Kidney glomerular epithelial cell (primary cell): ENCODE measurements around the gene CCDC13.

ENCODE experiments used
- DNase-seq: peaks from one replicate; lab custom pipeline; 2025; lab: John Stamatoyannopoulos, UW

The CCDC13 gene

DNA sequence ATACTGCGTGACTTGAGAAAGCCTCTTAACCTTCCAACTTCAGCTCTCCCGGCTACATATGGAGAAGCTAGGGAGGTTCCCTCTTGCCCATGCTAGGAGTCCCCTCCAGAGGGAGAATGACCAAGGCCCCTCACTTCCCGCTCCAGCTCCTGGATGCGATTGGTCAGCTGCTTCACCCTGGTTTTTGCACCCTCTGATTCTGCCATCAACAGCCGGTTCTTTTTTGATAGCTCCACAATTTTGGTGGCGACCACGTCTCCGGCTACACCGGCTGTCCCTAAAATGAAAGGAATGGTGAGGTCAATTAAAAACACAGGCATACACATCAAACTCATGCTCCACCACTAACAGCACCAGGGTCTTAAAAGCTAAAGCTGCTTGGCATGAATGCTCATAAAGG lies 20.6 kb downstream of the CCDC13 start:
- no peak for DNase-seq

GRCh38 chr3:42751609-42752008 lies 21.4 kb downstream of the CCDC13 start:
- no peak for DNase-seq

GRCh38 chr3:42750834-42751233 lies 22.2 kb downstream of the CCDC13 start:
- no peak for DNase-seq

DNA sequence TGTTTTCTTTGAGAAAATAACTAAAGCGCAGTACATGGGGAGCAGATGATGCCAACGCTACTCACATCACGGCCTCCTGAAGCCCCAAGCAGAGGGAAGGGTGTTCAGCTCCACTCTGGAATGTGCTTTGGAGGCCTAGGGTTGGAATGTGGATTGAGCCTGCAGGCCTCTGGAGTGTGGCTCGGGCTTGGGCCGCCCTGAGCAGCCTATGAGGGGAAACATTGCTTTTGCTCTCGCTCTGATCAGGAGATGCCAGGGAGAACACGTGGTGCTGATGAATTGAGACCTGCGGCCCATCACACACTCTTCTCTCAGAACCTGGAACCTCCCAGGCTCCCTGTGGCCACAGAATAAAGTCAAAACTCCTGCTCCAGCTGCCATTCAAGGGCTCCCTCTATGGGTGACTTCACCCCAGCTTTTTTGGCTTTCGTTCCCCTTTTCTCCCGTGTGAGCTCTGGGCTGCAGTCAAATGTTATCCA lies 23.3 kb downstream of the CCDC13 start:
- DNase-seq, result no peak

DNA sequence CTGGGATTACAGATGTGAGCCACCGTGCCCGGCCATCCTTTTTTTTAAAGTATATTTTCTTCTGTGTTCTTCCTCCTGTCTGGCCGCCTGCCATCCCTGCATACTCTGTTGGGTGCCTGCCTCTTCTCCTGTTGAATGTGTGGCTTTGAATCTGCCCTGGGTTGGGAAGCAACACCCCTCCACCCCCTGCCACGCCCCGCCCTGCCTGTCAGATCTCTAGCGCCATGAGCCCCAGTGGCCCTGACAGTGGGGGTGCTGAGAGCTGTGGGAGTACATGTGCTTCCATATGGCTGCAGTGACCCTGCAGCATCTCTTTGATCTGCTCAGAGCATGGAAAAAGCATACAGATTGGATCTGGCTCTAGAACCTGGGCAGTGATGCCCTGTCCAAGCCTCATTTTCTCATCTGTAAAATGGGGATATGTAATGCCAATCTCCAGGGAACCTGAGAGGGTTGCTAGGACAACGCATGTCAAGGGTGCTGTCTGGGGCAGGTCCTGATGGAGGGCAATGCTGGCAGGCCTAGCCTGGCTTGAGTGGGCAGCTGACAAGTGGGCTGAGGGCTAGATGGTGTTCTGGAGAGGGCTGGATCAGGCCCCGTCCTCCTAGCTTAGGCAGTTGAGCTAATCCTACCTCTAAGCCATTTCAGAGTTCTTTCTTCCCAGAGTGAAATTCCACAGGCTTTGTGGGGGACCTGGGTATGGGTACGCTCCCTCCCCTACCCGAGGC lies 23.9 kb downstream of the CCDC13 start:
- DNase-seq, result no peak

- no peak for DNase-seq
These were observed 25.5 kb downstream of the CCDC13 start for GRCh38 chr3:42747581-42747980.

- no peak for DNase-seq
These were observed 26.3 kb downstream of the CCDC13 start for GRCh38 chr3:42746455-42747450.

DNA sequence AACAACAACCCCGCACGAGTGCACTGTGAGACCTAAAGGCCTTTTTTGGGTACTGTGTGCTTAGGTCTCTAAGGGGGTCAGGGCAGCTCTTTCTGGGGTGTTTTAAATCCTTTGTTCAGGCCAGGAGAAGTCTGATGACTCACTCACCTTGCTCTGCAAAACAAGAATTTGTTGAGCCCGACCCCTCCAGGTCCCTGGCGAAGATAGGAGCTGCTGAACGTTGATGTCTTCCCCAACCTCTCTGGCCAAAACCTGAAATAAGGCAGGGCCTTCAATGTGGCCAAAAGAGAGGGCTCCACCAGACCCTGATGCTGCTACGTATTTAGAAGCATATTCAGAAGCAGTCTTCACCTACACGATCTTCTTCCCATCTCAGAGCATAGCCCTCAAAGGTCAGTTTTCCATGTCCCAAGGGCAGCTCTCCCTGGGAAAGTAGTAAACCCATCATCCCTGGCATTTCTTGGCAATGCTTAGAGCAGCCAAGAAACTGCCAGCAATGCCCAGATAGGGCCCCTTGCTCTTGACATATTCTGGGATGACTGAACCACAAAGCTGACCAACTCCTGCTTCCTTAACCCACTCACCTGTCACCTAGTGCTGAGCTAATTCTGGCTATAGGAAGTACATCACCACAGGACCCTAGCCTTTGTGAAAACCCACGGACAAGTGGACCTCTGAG lies 27.1 kb downstream of the CCDC13 start:
- DNase-seq, result no peak

GRCh38 chr3:42745291-42745745 lies 27.7 kb downstream of the CCDC13 start:
- no peak for DNase-seq

DNA sequence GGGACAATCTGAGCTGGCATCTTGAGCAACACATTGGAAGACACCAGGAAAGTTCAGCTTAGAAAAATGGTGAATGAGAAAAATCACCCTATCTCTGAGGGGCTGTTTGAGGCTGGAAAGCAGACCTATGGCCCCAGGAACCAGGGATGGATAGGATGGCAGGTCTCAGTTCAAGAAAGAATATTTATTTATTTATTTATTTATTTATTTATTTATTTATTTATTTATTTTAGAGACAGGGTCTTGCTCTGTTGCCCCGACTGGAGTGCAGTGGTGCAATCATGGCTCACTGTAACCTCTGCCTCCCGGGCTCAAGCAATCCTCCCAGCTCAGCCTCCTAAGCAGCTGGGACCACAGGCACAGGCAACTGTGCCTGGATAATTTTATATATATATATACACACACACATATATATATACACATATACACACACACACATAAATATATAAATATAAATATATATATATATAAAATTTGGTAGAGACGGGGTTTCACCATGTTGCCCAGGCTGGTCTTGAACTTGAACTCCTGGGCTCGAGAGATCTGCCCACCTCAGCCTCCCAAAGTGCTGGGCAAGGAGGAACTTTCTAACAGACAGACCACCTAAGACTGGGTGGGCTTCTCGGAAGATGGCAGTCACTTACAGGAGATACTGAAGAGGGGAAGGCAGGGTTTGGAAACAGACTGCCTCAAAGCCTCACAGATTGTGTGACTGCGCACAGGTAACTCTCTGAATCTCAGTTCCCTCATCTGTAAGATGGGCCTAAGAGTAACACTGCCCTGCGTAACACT lies 29.7 kb downstream of the CCDC13 start:
- no peak for DNase-seq

- no peak for DNase-seq
These were observed 30.4 kb downstream of the CCDC13 start for GRCh38 chr3:42742688-42743087.

DNA sequence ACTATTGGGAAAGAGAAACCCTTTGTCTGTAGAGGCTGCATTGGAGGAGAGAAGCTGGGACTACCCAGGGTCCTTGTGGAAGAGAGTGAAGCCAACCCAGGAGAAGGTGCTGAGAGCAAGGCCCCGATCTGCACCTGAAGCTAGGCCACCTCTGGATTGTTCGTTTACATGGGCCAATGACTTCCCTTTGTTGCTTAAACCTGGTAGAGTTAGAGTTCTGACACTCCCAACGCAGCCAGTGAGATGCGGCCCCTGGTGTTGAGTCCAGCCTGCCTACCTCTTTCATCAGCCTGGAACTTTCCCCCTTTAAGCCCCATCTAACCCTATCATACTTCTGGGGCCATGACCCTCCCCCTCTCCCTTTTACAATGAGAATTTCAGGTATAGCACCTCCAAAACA lies 30.8 kb downstream of the CCDC13 start:
- DNase-seq, result no peak

DNA sequence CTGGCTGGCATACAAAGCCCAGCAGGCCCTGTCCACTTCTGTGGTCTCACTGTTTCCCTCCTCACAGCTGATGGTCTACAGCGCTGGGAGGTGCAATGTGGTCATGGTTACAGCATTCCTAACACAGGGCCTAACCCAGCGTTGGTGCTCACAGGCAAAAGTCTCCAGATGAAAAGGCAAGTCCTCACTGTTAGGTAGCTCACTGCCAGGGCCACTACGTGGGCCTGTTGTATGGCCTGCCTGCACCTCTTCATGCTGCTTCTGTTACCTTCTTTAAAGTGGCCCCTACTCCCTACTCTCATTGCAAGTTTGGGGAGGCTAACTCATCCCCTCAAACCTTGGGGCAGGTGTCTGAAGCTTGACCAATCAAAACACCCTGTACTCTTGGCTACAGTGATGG lies 31.3 kb downstream of the CCDC13 start:
- no peak for DNase-seq

- no peak for DNase-seq
These were observed 33.5 kb downstream of the CCDC13 start for GRCh38 chr3:42739401-42740158.

- no peak for DNase-seq
These were observed 36.5 kb downstream of the CCDC13 start for GRCh38 chr3:42736531-42736930.

GRCh38 chr3:42736081-42736480 lies 37.0 kb downstream of the CCDC13 start:
- DNase-seq, result no peak

- no peak for DNase-seq
These were observed 37.4 kb downstream of the CCDC13 start for GRCh38 chr3:42735615-42736014.

- no peak for DNase-seq
These were observed 38.0 kb downstream of the CCDC13 start for GRCh38 chr3:42735019-42735418.

DNA sequence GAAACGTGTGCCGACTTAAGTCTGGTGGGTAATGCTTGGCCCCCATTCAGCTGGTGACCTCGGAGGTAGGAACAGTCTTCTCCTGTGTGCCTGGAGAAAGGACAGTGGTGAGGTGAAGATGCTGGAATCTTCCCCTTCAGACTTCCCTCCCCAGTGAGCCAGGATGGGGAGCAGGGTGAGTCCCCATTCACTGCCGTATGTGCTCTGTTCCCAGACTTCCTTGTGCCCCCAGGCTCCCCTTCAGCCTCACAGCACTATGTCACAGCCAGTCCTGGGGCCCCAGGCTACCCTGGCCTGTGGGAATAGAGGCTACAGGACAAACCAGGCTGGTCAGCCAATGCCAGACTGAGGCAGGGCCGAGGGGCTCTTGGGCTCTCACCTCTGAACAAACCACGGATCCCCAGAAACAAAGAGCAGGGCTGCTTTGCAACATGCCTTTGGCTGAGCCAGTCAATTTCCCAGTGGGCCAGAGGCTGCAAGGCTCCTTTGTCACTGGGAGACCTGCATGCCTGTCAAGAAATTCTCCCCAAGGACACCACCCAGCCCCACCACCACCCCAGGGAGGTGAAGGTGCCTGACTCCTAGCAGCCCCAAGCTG lies 38.7 kb downstream of the CCDC13 start:
- DNase-seq, result no peak

GRCh38 chr3:42733501-42734262 lies 39.4 kb downstream of the CCDC13 start:
- DNase-seq, result no peak
